NCI-H128 (cell line): Measurements from ENCODE around the gene NEURL1B.
A peak's percentile ranks its signal among the peaks of the same experiment; 100 is the strongest.
"Not testable (repeated sequence)": the region's sequence is repeated elsewhere in the genome, so short reads cannot be mapped to it uniquely, and the experiment has no call there.

Experiments
- DNase-seq: peaks from one replicate; lab custom pipeline; 2025; ENCODE audit not compliant: unreplicated experiment; lab: John Stamatoyannopoulos, UW

The NEURL1B gene

DNA sequence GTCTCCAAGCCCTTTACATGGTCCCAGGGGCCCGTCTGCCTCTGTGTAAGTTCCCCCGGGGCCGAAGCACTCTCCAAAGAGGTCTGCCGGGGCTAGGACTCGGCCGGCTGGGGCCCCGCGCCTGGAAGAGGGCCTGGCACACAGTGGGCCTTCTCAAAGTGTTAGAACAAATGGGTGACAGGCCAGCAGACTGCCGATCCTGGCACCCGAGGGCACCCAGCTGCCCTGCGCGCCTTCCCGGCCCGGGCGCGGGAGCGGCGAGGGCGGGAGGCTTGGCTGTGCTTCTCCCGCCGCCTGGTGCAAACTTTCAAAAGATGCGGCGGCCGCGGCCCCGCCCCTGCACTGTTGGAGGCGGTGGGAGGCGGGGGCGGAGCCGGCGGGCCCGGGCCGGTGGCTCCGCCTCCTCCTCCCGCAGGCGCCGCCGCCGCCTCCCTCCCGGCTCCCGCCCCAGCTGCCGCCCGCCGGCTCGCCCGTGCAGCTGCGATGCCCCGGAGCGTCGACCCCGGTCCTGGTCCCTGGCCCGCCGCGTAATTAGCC lies at the start of gene NEURL1B:
TSS of gene NEURL1B (plus strand) at position 442 of the 537 bp plus-strand sequence. CDS start 144 bp downstream, outside the sequence.
- DNase-seq, result peak; percentile 62

DNA sequence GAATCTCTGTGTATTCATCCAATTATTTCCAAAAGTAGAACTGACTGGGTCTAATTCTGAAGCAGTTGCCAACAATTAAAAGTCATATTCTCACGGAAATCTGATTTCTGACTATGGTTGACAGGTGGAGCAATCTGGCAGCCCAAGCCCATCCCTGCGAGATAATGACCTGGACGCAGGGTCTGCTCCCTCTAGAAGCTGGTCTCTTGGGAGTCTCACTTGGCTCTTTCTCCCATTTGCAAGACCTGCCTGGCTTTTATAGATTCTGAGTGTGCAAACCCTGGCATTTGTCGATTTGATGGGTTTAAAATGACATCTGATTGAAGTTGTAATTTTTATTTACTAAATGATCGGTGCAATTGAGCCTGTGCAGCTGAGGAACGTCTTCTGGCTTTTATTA lies 49.4 kb upstream of the NEURL1B start:
- no peak for DNase-seq

DNA sequence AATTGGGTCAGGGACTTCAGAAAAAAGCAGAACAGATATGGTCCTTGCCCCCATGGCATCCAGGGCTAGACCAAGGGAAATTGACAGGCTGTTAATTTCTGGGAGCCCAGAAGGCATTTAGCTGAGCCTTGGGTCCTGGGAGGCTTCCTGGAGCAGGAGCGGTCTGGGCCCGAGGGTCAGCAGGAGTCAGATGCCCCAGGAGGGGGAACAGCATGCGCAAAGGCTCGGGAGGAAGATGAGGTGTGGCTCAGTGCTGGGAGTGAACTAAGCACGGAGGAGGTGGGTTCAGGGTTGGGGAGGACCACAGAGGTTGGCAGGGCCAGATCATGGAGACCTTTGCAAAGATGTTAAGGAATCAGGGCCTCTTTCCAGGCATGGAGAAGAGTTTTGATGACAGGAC lies 48.2 kb upstream of the NEURL1B start:
- no peak for DNase-seq

GRCh38 chr5:172593306-172593705 lies 47.8 kb upstream of the NEURL1B start:
- DNase-seq, result no peak

DNA sequence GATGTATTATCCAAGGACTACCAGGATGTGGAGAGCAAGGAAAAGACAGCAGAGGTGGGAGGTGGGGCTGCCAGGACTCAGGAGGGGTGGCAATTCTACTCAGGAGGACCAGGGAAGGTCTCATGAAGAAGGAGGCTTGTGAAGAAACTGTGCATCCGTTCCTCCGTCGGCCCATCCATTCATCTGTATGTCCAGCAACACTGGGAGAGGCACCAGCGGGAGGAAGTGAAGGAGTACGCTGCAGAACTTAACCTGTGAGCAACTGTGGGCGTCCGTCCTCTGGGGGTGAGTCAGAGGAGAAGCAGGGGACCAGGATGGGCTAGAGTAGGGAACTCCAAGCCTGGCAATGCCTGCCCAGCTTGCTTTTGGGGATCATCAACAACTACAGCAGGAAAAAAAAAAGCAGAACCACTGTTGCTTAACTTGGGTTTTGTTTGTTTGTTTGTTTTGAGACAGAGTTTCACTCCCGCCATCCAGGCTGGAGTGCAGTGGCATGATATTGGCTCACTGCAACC lies 47.3 kb upstream of the NEURL1B start:
- no peak for DNase-seq

- no peak for DNase-seq
Observed at GRCh38 chr5:172594431-172594830, 46.6 kb upstream of the NEURL1B start.

GRCh38 chr5:172594867-172595466 lies 46.1 kb upstream of the NEURL1B start:
- no peak for DNase-seq

GRCh38 chr5:172595596-172596455 lies 45.2 kb upstream of the NEURL1B start:
- no peak for DNase-seq

GRCh38 chr5:172596638-172597231 lies 44.3 kb upstream of the NEURL1B start:
- no peak for DNase-seq

DNA sequence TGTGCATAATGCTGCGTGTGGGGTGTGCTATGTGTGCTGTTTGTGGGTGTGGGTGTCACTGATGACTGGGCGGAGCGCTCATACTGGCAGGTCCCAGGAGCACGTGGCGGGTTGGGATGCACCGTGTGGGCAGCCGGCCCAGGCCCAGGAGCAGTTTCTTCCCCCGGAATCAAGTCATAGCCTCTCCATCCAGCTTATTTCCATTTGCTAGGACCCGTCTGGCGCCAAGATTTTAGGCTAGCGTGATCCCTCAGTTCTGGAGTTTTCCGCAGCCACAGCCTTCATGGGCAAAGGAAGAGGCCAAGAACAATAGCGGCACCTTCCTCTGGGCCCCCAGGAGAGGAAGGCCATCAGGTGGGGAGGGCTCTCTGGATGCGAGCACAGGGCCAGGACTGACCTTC lies 43.3 kb upstream of the NEURL1B start:
- no peak for DNase-seq

DNA sequence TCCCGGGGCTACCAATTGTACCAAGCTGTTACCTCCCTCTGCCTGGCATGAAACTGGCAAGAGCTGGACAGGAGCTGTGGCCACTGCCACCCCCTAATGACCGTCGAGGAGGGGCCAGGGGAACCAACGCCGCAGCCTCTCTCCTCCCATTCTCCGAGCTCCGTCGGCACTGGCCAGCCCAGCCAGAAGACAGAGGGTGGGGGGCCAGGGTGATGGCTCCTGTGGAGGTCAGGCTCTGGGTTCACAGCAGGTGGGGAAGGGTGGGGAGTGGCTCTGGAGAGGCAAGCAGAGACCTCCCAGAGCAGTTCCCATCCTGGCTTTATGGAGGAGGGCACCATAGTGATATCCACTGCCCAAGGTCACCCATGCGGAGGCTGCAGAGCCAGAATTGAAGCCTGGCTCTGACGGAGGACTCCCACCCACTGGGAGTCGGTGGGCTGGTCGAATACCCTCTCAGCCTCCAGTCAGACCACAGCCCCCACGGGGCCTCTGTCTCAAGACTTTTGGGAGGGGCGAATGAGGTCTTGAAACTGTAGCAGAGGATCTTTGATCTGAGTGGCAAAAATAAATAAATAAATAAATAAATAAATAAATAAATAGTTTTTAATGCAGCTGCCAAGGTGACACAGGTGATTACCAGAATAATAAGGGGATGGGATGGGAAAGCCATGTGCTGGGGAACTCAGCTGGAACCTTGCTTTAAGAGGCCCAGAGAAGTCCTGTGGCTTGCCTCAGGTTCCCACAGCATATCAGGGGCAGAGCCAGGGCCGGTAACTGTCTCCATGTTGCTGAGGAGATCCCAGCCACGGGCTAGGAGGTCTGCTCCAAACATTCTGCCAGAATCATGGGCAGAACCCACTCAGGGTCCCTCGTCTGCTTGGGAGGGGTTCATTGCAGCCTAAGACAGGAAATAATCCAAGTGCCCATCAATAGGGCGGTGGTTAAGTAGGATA lies 42.5 kb upstream of the NEURL1B start:
- no peak for DNase-seq

GRCh38 chr5:172599204-172599567 lies 41.9 kb upstream of the NEURL1B start:
- DNase-seq, result no peak

DNA sequence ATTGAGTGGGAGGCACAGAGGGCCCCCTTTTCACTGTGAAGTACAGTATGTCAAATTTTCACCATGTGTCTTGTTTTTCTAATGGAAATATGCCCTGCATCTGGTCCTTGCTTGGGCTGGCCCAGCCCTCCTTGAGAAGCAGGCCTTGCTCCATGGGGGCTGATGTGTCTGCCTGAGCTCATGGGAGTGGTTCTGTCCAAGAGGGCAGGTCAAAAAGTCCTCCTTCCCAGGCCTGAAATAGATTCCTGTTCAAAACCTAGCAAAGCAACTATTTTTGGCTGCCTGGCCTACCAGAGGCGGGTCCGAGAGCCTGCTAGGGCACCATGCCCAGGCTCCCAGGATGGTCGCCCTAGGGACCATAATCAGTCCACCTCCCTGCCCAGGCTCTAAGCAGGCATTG lies 40.5 kb upstream of the NEURL1B start:
- no peak for DNase-seq

- DNase-seq, result not testable (repeated sequence)
Observed at GRCh38 chr5:172601576-172601975, 39.5 kb upstream of the NEURL1B start.

DNA sequence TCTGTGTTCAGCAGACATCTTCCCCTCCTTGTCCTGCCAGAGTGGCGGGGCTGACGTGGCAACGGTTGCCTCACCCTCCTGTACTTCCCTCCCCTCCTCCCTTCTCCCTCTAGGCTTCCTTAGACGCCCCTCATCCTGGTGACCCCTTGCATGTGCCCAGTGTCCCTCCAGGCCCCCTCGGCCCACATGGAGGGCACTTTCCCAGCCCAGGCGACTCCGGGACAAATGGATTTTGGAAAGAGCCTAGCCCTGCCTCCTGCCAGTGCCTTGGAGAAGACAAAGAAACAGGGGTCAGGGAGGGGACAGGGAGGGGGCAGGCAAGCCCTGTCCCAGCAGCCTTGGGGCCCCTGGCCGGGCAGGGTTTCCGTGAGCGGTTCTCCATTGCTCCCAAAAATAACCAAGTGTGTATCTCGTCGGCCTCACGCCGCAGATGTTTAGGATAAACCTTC lies 38.3 kb upstream of the NEURL1B start:
- no peak for DNase-seq

DNA sequence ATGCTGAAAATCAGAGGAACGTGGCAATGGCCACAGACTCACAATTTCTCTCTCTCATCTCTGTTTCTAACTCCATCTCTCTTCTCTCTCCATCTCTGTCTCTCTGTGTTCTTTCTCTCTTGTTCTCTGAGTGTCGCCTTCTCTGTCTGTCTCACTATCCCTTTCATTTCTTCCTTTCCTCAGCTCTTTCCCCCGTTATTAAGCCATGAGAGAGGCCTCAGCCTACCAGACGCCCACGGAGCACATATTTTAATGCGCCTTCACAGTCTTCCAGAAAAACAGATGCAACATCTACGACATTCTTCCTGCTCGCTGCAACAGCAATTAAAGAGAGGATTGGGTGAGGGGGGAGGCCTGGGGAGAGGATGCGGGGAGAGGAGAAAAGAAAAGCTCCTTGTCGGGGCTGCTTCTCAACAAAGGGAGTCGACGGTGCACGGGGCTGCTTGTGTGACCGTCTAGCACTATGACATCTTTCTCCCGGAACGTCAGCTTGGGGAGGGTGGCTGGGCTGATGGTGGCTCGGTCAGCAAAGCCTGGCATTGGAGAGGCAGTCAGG lies 37.7 kb upstream of the NEURL1B start:
- no peak for DNase-seq

DNA sequence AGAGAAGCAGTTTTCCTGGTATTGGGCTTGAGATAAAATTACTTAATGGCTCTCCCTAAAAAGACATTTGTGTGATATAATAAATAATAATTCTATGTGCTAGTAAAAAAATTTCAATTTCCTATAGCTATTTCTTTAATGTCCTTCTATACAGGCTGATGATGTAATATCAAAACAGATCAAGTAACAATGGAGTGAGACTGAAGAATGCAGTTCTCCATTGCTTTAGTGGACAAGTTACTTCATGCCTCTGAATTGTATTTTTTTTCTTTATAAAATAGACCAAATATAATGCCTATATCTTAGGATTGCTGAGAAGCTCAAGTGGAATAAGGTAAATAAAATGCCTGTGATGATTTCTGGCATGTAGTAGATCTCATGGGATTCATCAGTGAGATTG lies 35.6 kb upstream of the NEURL1B start:
- DNase-seq, result no peak

- no peak for DNase-seq
Observed at GRCh38 chr5:172606156-172606785, 34.8 kb upstream of the NEURL1B start.

- no peak for DNase-seq
Observed at GRCh38 chr5:172607213-172607793, 33.8 kb upstream of the NEURL1B start.
